Panc1 (cell line): ENCODE measurements around the gene GABRB1. TPM values are rescaled to one million over a fixed set of nuclear protein-coding genes. Genes with fewer than 3 reads are reported as not detected.

ENCODE experiments used
- ATAC-seq: fragments of 200-7000 bp; cut with Tn5 transposase; 2 replicates; pipeline ENCODE4 v1.9.1; 2020; ENCODE audit warnings: mild to moderate bottlenecking, moderate library complexity
- BruUV-seq: library from RNA; stranded (reverse); fragments of 400-500 nt; replicated peaks from 2 replicates; lab custom pipeline; 2021; lab: Mats Ljungman, UMichigan
- CTCF ChIA-PET: fragments of 300-600 bp; sonication (Branson Sonifier 250); formaldehyde crosslinking; loops from one replicate; lab custom pipeline; 2022; ENCODE audit warnings: antibody characterized with exemption; lab: Charles Lee
- POLR2A ChIA-PET: fragments of 300-600 bp; sonication (Branson Sonifier 250); formaldehyde crosslinking; loops from one replicate; lab custom pipeline; 2022; ENCODE audit warnings: antibody characterized with exemption; lab: Charles Lee
- DNase-seq: peaks from one replicate; pipeline ENCODE4 v3.0.0-alpha.2; 2010; ENCODE audit warnings: low read depth, low spot score
- H3K27ac ChIP-seq: 2 replicates; pipeline ENCODE4 v1.5.1; 2011; ENCODE audit warnings: mild to moderate bottlenecking, low read length, inconsistent platforms
- H3K27me3 ChIP-seq: fragments of 200-500 bp; sonication (Bioruptor generic); 2 replicates; pipeline ENCODE4 v1.6.0; 2014; ENCODE audit warnings: low read length, inconsistent platforms; ENCODE audit not compliant: control insufficient read depth, insufficient read depth
- H3K36me3 ChIP-seq: fragments of 200-500 bp; sonication (Bioruptor generic); 2 replicates; pipeline ENCODE4 v1.5.1; 2014; ENCODE audit warnings: inconsistent platforms, mild to moderate bottlenecking, low read length, moderate library complexity; ENCODE audit not compliant: control insufficient read depth, insufficient read depth
- H3K4me1 ChIP-seq: 2 replicates; pipeline ENCODE4 v1.5.1; 2011; ENCODE audit warnings: inconsistent platforms, mild to moderate bottlenecking, low read length, moderate library complexity; ENCODE audit not compliant: control insufficient read depth, insufficient read depth
- H3K4me3 ChIP-seq, 2 experiments: 2 replicates each; pipeline ENCODE4 v1.5.1; 2011 to 2012; ENCODE audit warnings: low read depth in 2 of 2, low read length in 2 of 2, mild to moderate bottlenecking in 2 of 2, inconsistent platforms in 1 of 2, moderate library complexity in 1 of 2
- H3K9me3 ChIP-seq: fragments of 200-500 bp; sonication (Bioruptor generic); 2 replicates; pipeline ENCODE4 v1.5.1; 2014; ENCODE audit warnings: low read depth, mild to moderate bottlenecking, inconsistent platforms, low read length, moderate library complexity; ENCODE audit not compliant: control insufficient read depth, insufficient read depth
- CTCF ChIP-seq: fragments of 450-650 bp; IDR thresholded peaks from 2 replicates; pipeline ENCODE4 v1.5.1; 2017; ENCODE audit warnings: mild to moderate bottlenecking
- POLR2AphosphoS5 ChIP-seq: IDR thresholded peaks from 2 replicates; pipeline ENCODE4 v1.6.1; 2012; ENCODE audit warnings: mild to moderate bottlenecking, low read depth, low read length, moderate library complexity
- REST ChIP-seq, 2 experiments: IDR thresholded peaks; 2 replicates each; pipeline ENCODE4 v1.6.1; 2011 to 2012; ENCODE audit warnings: low read depth in 2 of 2, control low read depth in 1 of 2, low read length in 1 of 2, mild to moderate bottlenecking in 1 of 2, moderate library complexity in 1 of 2; ENCODE audit not compliant: insufficient read depth in 1 of 2
- SIN3A ChIP-seq: IDR thresholded peaks from 2 replicates; pipeline ENCODE4 v1.6.1; 2012; ENCODE audit warnings: low read depth, mild to moderate bottlenecking, low read length, moderate library complexity, borderline replicate concordance; ENCODE audit not compliant: insufficient read depth
- TCF7L2 ChIP-seq: IDR thresholded peaks from 2 replicates; pipeline ENCODE4 v1.6.1; 2011; ENCODE audit warnings: mild to moderate bottlenecking, low read depth, low read length, inconsistent platforms
- in situ Hi-C: cut with HindIII; loops from 2 replicates; pipeline ENCODE4 v1.10.0; 2016; ENCODE audit warnings: low sequenced_read_pairs, low pct_unique_long_range_greater_than_20kb
- intact Hi-C: fragments of 100-400 bp; cut with micrococcal nuclease; formaldehyde crosslinking; loops from one replicate; pipeline ENCODE4 v1.10.0; 2022; ENCODE audit not compliant: unreplicated experiment
- total RNA-seq: library from RNA; stranded (reverse); gene quantifications from one replicate; pipeline ENCODE4 v1.2.1, GENCODE V29; 2021; ENCODE audit not compliant: unreplicated experiment

GABRB1 gene
- total RNA-seq, 1 experiment from 2014 or later, result not detected

GRCh38 chr4:47065051-47065481 is 33.7 kb downstream of the GABRB1 start:
- H3K27me3 ChIP-seq, result no peaks in the 10 kb centered on the region
- H3K36me3 ChIP-seq, result no peaks in the 10 kb centered on the region
- no peaks in the 10 kb centered on the region for H3K4me1 ChIP-seq
- ChIA-PET CTCF (no interaction called here), POLR2A (no interaction called here)
- in situ Hi-C loops (no loop called here), intact Hi-C loops (no loop called here)
- ATAC-seq, result no peak
- DNase-seq, result no peak
- no peaks in the 10 kb centered on the region for H3K9me3 ChIP-seq
- no peak overlapping the region for H3K27ac ChIP-seq
- no peak overlapping the region for H3K4me3 ChIP-seq
- no TSS peak for BruUV-seq
- no peak for TF ChIP-seq CTCF
- no peak for TF ChIP-seq TCF7L2
- no peak for TF ChIP-seq SIN3A
- no peak for TF ChIP-seq REST (IDR thresholded peaks at IDR 0.05; ENCODE audit: insufficient read depth in 1 of 2, low read depth in 2 of 2, low read length in 1 of 2)
- no peak for TF ChIP-seq POLR2AphosphoS5

GRCh38 chr4:47068986-47069385 is 37.6 kb downstream of the GABRB1 start:
- Histone ChIP-seq H3K36me3 (no peaks in the 10 kb centered on the region), H3K4me1 (no peaks in the 10 kb centered on the region), H3K27me3 (no peaks in the 10 kb centered on the region), H3K27ac (no peak overlapping the region), H3K4me3 (no peak overlapping the region), H3K9me3 (no peaks in the 10 kb centered on the region)
- no peak for ATAC-seq
- ChIA-PET POLR2A (no interaction called here), CTCF (no interaction called here)
- in situ Hi-C loops (no loop called here), intact Hi-C loops (no loop called here)
- BruUV-seq, result no TSS peak
- DNase-seq, result no peak
- TF ChIP-seq POLR2AphosphoS5 (no peak), TCF7L2 (no peak), SIN3A (no peak), REST (IDR thresholded peaks at IDR 0.05; ENCODE audit: insufficient read depth in 1 of 2, low read depth in 2 of 2, low read length in 1 of 2) (no peak), CTCF (no peak)
